SW480 (cell line): ENCODE results near the gene MS4A12.
"Not testable (repeated sequence)": the region's sequence is repeated elsewhere in the genome, so short reads cannot be mapped to it uniquely, and the experiment has no call there.

Experiments
- DNase-seq: peaks from one replicate; pipeline ENCODE4 v3.0.0-alpha.2; 2016; ENCODE audit warnings: low spot score

MS4A12 gene

DNA sequence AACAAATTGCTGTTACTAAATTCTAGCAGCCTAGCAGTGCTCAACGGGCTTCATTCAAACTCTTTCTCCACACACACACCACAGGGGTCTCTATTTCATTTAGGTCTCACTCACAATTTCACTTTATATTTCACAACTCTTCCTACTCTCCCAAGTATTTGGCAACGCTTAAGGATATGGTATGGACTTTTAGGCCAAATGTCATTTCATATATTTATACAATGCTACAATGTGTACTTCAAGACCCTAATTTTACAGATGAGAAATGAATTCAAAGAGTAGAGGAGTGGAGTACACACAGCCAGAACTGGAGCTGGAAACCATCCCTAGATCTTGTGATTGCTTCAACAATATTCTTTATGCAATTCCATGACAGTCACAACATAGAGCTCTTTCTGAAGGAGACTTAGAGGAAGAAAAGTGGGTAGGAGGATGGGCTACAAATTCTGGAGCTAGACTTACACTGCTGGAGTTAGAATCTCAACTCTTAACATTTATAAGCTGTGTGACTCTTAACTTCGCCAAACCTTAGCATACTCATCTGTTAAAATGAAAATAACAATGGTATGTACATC is 20.2 kb downstream of the MS4A12 start:
- no peak for DNase-seq

DNA sequence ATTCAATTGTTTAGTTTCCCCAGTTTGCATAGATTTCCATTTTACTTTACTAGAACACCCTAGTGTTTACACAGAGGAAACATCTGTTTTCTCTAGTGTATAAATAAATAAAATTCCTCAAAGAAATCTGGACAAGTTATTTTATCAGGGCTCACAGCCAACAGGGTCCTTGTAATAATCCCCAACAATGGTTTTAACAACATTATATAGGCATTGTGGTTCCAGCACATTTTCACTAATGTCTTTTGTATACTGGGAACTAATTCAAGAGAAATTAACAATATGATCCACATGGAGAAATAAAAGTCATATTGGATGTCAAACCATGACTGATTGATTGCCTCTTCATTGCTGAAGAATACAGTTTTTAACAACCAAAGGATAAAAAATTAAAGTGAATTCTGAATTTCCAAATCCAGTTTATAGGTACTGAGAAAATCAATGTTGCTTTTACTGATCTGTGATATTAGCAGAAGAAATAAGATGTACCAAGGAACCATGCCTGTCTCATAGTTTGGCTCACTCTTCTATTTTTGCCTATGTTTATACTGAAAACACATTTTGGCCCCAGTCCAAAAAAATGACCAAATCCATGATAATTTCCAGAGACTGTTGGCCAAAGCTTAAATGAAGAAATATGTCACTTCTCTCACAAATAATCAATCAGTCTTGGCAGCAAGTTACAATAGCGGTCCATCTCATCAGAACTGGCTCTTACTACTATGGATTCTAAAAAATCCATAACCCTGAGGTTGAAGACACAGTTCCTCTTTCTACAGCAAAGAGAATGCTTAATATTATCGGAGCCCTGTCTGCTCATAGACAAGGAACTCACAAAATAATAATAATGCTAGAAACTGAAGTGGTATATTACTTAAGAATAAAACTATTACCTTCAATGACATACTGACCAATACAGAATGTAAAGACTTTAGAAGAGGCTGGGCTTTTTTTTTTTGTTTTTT is 21.2 kb downstream of the MS4A12 start:
- DNase-seq = no peak

DNA sequence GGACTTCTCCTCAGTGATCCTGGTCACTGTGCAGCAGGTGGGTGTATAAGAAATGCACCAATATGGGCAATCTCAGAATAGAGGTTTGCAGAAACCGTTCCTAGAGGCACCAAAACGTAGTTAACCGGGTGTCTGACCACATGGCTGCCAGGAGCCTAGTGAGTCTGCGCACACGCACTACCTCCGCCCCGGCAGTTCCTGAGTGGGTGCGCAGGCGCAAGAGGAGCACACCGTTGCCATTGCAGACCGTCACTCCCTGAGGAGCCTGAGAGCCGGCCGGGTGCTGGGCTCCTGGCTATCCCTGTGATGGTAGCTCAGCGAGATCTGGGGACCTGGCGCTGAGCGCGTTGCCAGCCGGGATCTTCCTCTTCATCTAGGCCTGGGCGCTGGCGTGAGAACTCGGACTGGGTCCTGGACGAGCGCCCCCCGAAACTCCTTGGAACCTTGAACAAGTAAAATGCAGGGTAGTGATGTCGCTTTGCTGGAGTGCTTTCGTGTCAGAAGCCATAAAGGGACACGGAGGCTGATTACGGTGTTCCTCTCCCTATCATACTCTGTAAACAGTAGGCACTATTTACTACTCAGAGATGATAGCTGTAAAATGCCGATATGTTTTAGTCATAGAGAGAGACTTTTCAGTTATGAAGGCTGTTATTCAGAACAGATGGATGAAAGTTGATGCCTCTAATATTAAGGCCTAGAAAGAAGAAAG is 22.7 kb downstream of the MS4A12 start, which contains the start of gene MS4A13:
Gene MS4A13, plus strand, starts transcription at position 249 of the 712 bp plus-strand sequence. CDS start 2,692 bp downstream, outside the sequence.
- no peak for DNase-seq

DNA sequence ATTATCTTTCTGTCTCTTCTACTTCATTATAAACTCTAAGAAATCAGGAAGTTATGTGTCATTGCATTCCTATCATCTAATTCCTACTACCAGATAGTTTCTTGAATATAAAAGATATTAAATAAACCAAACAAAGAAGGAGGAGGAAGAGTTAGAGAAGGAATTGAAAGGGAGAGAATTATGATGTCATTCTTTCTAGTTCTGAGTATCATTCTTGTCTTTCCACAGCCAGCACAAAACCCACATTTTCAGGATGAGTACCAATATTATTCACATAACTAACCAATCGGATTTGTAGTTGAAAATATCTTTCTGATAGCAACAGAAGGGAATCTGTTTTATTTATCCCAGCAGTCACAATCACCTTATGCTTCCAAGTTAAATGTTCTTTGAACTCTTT is 35.9 kb downstream of the MS4A12 start:
- no peak for DNase-seq

DNA sequence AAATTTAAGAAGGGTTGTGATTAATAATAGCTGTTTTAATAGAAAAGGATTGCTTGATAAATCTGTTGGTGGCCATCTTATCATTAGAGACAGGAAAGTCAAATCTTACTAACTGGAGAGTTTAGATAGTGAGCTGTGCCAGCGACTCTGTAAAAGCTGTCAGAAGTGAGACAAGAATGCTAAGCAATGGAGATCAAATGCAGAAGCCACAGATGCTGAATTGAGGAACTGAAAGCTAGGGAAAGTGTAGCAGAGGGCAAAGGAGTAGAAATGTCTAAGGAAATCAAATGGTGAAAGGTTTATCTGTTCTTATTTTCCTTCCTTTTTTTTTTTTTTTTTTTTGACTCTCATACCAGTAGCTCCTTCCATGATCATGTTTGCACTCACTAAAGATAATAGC is 36.4 kb downstream of the MS4A12 start:
- no peak for DNase-seq

DNA sequence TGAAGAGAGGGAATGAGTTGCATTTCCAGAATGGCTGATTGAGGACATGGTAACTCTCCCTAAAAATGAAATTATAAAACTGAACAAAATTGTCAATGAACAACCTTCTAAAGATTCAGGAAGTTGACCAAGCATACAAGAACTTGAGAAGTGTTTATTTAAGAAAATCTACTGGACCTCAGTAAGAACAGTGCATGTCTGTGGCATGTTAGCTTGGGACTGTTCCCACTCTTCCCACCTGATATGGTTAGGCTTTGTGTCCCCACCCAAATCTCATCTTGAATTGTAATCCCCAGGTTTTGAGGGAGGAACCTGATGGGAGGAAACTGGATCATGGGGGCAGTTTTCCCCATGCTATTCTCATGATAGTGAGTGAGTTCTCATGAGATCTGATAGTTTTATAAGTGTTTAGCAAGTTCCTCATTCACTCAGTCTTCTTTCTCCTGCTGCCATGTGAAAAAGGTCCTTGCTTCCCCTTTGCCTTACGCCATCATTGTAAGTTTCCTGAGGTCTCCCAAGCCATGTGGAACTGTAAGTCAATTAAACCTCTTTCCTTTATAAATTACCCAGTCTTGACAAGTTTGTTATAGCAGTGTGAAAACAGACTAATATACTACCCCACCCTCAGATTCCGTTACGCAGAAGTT is 38.0 kb downstream of the MS4A12 start:
- no peak for DNase-seq

DNA sequence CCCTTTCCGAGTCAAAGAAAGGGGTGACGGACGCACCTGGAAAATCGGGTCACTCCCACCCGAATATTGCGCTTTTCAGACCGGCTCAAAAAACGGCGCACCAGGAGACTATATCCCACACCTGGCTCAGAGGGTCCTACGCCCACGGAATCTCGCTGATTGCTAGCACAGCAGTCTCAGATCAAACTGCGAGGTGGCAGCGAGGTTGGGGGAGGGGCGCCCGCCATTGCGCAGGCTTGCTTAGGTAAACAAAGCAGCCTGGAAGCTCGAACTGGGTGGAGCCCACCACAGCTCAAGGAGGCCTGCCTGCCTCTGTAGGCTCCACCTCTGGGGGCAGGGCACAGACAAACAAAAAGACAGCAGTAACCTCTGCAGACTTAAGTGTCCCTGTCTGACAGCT is 39.8 kb downstream of the MS4A12 start:
- DNase-seq = not testable (repeated sequence)

DNA sequence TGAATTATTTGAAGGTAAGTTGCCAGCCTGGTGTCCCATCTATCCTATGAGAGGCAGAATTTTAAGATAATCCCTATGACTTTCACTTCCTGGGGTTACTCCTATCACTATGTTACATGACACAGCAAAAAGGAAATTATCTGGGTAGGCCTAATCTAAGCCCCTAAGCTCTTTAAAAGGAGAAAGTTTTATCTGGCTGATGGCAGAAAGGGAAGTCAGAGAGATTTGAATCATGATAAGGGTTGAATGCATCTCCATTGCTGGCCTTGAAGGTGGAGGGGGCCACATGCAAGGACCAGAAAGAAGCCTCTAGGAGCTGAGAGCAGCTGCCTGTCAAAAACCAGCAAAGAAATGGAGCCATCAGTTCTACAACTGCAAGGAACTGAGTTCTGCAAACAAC is 46.0 kb downstream of the MS4A12 start:
- DNase-seq = not testable (repeated sequence)

DNA sequence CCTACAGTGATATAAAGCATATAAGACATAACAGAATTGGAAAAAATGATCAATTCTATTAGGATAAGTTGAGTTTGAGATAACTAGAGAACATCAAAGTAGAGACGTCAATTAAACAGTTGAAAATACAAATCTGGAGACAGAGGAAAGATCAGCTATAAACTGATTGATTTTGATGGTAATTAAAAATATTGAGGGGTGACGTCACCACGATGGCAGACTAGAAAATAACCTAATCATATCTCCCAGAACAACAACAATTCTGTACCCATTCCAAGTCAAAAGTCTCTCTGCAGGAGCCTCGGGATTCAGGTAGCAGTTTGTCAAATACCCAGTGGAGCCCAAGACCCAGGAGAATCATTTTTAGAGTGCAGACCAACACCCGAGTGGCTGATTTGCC is 51.5 kb downstream of the MS4A12 start:
- no peak for DNase-seq
